Keratinocyte (primary cell): ENCODE measurements around the gene WDR47. TPM values are rescaled to one million over a fixed set of nuclear protein-coding genes. Genes with fewer than 3 reads are reported as not detected.
A peak's percentile ranks its signal among the peaks of the same experiment; 100 is the strongest.

Experiments
- DNase-seq: peaks from one replicate; pipeline ENCODE4 v3.0.0-alpha.2; 2011; ENCODE audit warnings: low read depth, missing footprints, low spot score
- FAIRE-seq: peaks from 2 replicates; lab custom pipeline; 2011; peaks lifted over from hg19 to GRCh38; lab: Jason Lieb, UNC
- H2AFZ ChIP-seq: 2 replicates; pipeline ENCODE4 v1.6.0; 2012; ENCODE audit warnings: low read length, control low read depth, inconsistent platforms; ENCODE audit not compliant: control insufficient read depth
- H3K27ac ChIP-seq: 2 replicates; pipeline ENCODE4 v1.5.1; 2011; ENCODE audit warnings: low read length; ENCODE audit not compliant: control insufficient read depth, insufficient read depth
- H3K27me3 ChIP-seq: 3 replicates; pipeline ENCODE4 v1.6.0; 2011; ENCODE audit warnings: low read length; ENCODE audit not compliant: control insufficient read depth, insufficient read depth; ENCODE audit errors: extremely low read depth
- H3K36me3 ChIP-seq, 2 experiments: 2 replicates in 1 of 2; 3 replicates in 1 of 2; pipeline ENCODE4 v1.5.1; 2011; ENCODE audit warnings: low read length in 2 of 2, mild to moderate bottlenecking in 1 of 2; ENCODE audit not compliant: control insufficient read depth in 2 of 2, insufficient read depth in 2 of 2; ENCODE audit errors: extremely low read depth in 1 of 2
- H3K4me1 ChIP-seq: 3 replicates; pipeline ENCODE4 v1.5.1; 2011; ENCODE audit warnings: low read length; ENCODE audit not compliant: control insufficient read depth, insufficient read depth; ENCODE audit errors: extremely low read depth
- H3K4me2 ChIP-seq: 3 replicates; pipeline ENCODE4 v1.6.0; 2011; ENCODE audit warnings: low read depth, low read length; ENCODE audit not compliant: control insufficient read depth, insufficient read depth; ENCODE audit errors: extremely low read depth
- H3K4me3 ChIP-seq, 3 experiments: fragments of 200-600 bp in 1 of 3; sonication (generic) in 1 of 3; 2 replicates in 2 of 3; 3 replicates in 1 of 3; pipeline ENCODE4 v1.5.1; 2011 to 2016; ENCODE audit warnings: low read length in 3 of 3, mild to moderate bottlenecking in 3 of 3, control low read depth in 2 of 3, inconsistent platforms in 1 of 3, low read depth in 1 of 3, mixed read lengths in 1 of 3, mixed run types in 1 of 3, moderate library complexity in 1 of 3; ENCODE audit not compliant: control insufficient read depth in 2 of 3, insufficient read depth in 2 of 3; ENCODE audit errors: extremely low read depth in 1 of 3
- H3K79me2 ChIP-seq: 2 replicates; pipeline ENCODE4 v1.6.0; 2012; ENCODE audit warnings: low read length; ENCODE audit not compliant: control insufficient read depth, insufficient read depth
- H3K9ac ChIP-seq: 3 replicates; pipeline ENCODE4 v1.6.0; 2011; ENCODE audit warnings: low read length; ENCODE audit not compliant: control insufficient read depth, insufficient read depth; ENCODE audit errors: extremely low read depth
- H3K9me1 ChIP-seq: 3 replicates; pipeline ENCODE4 v1.6.0; 2011; ENCODE audit warnings: low read length; ENCODE audit not compliant: control insufficient read depth, insufficient read depth; ENCODE audit errors: extremely low read depth
- H3K9me3 ChIP-seq: 2 replicates; pipeline ENCODE4 v1.5.1; 2012; ENCODE audit warnings: low read depth, low read length; ENCODE audit not compliant: control insufficient read depth
- H4K20me1 ChIP-seq: 3 replicates; pipeline ENCODE4 v1.6.0; 2011; ENCODE audit warnings: low read length; ENCODE audit not compliant: control insufficient read depth, insufficient read depth; ENCODE audit errors: extremely low read depth
- EZH2 ChIP-seq: IDR thresholded peaks from one replicate; pipeline ENCODE4 v1.6.1; 2012; ENCODE audit warnings: inconsistent platforms, mild to moderate bottlenecking, low read length, moderate library complexity
- dilution Hi-C: fragments of 300-500 bp; cut with MboI; formaldehyde crosslinking; loops from one replicate; pipeline ENCODE4 v1.7.0; 2020; ENCODE audit warnings: low sequenced_read_pairs; ENCODE audit not compliant: extremely low pct_ligation_motif_present
- polyA plus RNA-seq, 5 experiments: library from polyadenylated mRNA; depleted of rRNA in 3 of 5; stranded (reverse) in 3 of 5; stranded (forward) in 1 of 5; unstranded in 1 of 5; fragments of >200 nt; gene quantifications; 1 replicate in 1 of 5; 2 replicates in 3 of 5; 3 replicates in 1 of 5; pipeline versions ENCODE4 v1.2.1 to v1.2.3, GENCODE V29; 2011 to 2012; ENCODE audit warnings: missing spikeins in 2 of 5, low read depth in 1 of 5, low replicate concordance in 1 of 5
- TF ChIP-seq, protein P1 (sequence below), 3 experiments: IDR thresholded peaks in 1 of 3; conservative IDR thresholded peaks in 1 of 3; optimal IDR thresholded peaks in 1 of 3; 2 replicates in 2 of 3; 3 replicates in 1 of 3; pipeline versions ENCODE3 to v1.5.1; 2011; ENCODE audit warnings: low read length in 3 of 3, mild to moderate bottlenecking in 3 of 3, moderate library complexity in 2 of 3, control low read depth in 1 of 3, inconsistent platforms in 1 of 3; ENCODE audit not compliant: insufficient read depth in 2 of 3; ENCODE audit errors: extremely low read depth in 1 of 3

WDR47 gene
- polyA plus RNA-seq, 1 donor (not counting 4 experiments of a cell fraction or from before 2014, with no cell fraction given), result 54.7 TPM

DNA sequence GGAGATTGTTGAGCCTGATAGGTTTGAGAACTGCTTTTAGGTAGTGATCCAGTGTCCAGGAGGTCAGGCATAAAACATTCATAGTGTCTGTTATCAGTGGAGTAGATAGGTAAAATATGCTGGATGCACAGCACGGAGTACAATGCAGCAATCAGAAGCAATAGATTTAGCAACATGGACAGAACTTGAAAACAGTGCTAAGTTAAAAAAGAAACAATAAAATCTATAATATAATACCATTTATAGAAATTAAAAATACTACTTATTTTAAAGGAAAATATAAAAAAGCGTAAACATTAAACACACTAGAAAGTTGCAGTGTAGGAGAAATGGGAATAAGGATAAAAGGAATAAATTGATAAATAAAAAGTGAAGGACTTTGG lies 37.3 kb upstream of the WDR47 start:
- no peaks in the 10 kb centered on the region for H3K9me3 ChIP-seq
- H3K9me1 ChIP-seq, result no peaks in the 10 kb centered on the region
- TF ChIP-seq, protein P1, sequence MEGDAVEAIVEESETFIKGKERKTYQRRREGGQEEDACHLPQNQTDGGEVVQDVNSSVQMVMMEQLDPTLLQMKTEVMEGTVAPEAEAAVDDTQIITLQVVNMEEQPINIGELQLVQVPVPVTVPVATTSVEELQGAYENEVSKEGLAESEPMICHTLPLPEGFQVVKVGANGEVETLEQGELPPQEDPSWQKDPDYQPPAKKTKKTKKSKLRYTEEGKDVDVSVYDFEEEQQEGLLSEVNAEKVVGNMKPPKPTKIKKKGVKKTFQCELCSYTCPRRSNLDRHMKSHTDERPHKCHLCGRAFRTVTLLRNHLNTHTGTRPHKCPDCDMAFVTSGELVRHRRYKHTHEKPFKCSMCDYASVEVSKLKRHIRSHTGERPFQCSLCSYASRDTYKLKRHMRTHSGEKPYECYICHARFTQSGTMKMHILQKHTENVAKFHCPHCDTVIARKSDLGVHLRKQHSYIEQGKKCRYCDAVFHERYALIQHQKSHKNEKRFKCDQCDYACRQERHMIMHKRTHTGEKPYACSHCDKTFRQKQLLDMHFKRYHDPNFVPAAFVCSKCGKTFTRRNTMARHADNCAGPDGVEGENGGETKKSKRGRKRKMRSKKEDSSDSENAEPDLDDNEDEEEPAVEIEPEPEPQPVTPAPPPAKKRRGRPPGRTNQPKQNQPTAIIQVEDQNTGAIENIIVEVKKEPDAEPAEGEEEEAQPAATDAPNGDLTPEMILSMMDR (optimal IDR thresholded peaks at IDR 0.05 in 1 of 3, IDR thresholded peaks at IDR 0.05 in 1 of 3, conservative IDR thresholded peaks at IDR 0.05 in 1 of 3; ENCODE audit: extremely low read depth in 1 of 3, insufficient read depth in 2 of 3, low read length in 3 of 3), result no peak
- TF ChIP-seq EZH2, result no peak
- dilution Hi-C loops, result no loop called here
- H3K4me2 ChIP-seq, result peak overlapping the region; percentile 78
- H3K27me3 ChIP-seq, result no peaks in the 10 kb centered on the region
- peak overlapping the region; percentile 66 for H3K9ac ChIP-seq
- peaks cover 14% of the 10 kb centered on the region for H3K4me1 ChIP-seq
- H3K36me3 ChIP-seq, result no peaks in the 10 kb centered on the region
- no peak overlapping the region for H3K4me3 ChIP-seq
- no peak for FAIRE-seq
- H3K79me2 ChIP-seq, result peaks cover 14% of the 10 kb centered on the region
- no peaks in the 10 kb centered on the region for H4K20me1 ChIP-seq
- H2AFZ ChIP-seq, result peak overlapping the region; percentile 16
- H3K27ac ChIP-seq, result peak overlapping the region; percentile 39
- no peak for DNase-seq

DNA sequence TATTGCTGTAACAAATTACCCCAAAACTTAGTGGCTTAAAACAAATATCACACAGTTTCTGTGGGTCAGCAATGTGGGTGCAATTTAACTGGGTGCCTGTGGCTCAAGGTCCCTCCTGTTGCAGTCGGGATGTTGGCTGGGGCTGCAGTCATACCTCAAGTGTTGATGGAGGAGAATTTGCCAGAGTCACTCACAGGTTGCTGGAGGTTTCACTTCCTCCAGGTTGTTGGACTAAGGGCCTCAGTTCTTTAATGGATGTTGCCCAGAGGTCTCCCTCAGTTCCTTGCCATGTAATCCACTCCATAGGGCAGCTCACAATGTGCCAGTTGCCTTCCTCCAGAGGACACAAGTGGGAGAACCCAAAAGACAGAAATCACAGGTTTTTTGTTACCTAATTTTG lies 36.4 kb upstream of the WDR47 start:
- no peaks in the 10 kb centered on the region for H3K27me3 ChIP-seq
- peaks cover 14% of the 10 kb centered on the region for H3K4me1 ChIP-seq
- H4K20me1 ChIP-seq, result no peaks in the 10 kb centered on the region
- H3K9me1 ChIP-seq, result no peaks in the 10 kb centered on the region
- H2AFZ ChIP-seq, result peak overlapping the region; percentile 39
- DNase-seq, result no peak
- no peak overlapping the region for H3K27ac ChIP-seq
- H3K4me3 ChIP-seq, result no peak overlapping the region
- dilution Hi-C loops, result no loop called here
- no peaks in the 10 kb centered on the region for H3K9me3 ChIP-seq
- no peak for TF ChIP-seq EZH2
- TF ChIP-seq, protein P1 (optimal IDR thresholded peaks at IDR 0.05 in 1 of 3, IDR thresholded peaks at IDR 0.05 in 1 of 3, conservative IDR thresholded peaks at IDR 0.05 in 1 of 3; ENCODE audit: extremely low read depth in 1 of 3, insufficient read depth in 2 of 3, low read length in 3 of 3), result no peak
- H3K9ac ChIP-seq, result no peak overlapping the region
- no peak for FAIRE-seq
- no peaks in the 10 kb centered on the region for H3K36me3 ChIP-seq
- no peak overlapping the region for H3K4me2 ChIP-seq
- H3K79me2 ChIP-seq, result peaks cover 20% of the 10 kb centered on the region
